ENCODE data around the gene RABGEF1.
"Not testable (repeated sequence)": the region's sequence is repeated elsewhere in the genome, so short reads cannot be mapped to it uniquely, and the experiment has no call there.

DNA sequence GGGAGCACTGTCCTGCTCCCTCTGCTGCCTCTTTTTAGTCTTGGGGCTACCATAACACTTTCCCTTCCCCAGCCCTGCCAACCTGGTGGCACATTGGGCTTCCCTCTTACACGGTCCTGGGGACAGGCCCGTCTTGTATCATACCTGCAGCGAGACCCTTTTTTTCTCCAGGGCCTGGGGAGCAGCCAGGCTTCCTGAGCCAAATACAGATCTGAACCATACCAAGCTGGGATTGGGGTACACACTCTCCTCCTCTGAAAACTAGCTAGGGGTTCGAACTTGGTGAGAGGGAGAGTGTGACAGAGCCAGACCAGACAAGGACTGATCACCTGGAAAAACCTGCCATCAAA lies 105.5 kb downstream of the RABGEF1 start:
- not testable (repeated sequence) for TF ChIP-seq CTCF (IDR thresholded peaks at IDR 0.05; ENCODE audit: low read depth, low read length); EZH2phosphoT487 (IDR thresholded peaks at IDR 0.05; ENCODE audit: low read depth)
